ENCODE data around the gene HIVEP3.

The HIVEP3 gene

GRCh38 chr1:41488040-41488951 is 430.4 kb downstream of the HIVEP3 start:
- no peak for DNase-seq

- no peak for DNase-seq
These were observed 431.3 kb downstream of the HIVEP3 start for GRCh38 chr1:41487126-41488039.

DNA sequence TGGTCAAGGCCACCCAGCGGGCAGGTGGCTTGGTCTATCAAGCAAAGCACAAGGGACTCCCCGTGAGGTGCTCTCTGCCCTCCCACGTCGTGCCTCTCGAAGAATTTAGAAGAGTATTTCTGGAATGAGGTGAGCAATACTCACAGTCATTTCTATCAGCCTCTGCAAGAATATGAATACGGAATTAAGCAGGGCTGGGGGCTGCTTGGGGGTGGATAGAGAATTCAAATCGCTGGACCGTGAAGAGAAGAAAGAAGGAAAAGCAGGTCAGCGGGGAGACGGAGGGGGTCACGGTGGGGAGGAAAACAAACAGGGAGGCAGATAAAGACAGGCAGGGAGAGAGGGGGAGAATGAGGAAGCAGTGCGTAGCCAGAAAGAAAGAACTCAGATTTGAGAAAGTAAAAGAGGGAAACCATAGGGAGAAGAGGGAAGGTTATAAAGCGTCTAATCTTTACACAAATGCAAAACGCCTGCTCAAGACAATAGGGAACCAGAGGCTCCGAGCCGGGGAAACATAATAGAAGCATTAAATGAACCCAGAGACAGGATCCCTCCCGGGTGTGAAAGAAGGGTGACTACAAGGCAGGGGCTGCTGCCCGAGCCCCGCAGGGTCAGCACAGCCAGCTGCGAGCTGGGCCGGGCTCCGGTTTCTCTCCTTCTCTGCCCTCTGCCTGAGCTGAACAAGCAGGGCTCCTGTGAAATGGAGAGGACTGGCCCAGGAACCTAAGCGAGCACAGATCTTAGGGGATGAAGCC is 432.2 kb downstream of the HIVEP3 start:
- no peak for DNase-seq

DNA sequence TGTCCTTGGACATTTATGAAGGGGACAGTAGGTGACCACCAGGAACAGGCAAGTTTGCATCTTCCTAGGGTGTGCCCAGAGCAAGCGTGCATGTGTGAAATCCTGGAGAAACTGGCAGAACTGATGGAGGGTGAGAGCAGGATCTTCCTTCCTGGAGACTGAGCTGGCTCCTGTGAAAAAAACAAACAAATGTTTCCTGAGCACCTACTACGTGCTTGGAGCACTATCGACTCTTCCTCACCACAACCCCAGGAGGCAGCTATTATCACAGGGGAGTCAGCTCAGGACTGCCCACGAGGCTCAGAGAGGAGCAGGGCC is 432.7 kb downstream of the HIVEP3 start:
- no peak for DNase-seq

- no peak for DNase-seq
These were observed 433.1 kb downstream of the HIVEP3 start for GRCh38 chr1:41485605-41486004.

GRCh38 chr1:41484402-41485241 is 434.1 kb downstream of the HIVEP3 start, which contains the start of gene EDN2:
EDN2 (minus strand) TSS chr1:41484683; CDS start chr1:41484601, 82 bp downstream.
- DNase-seq: no peak

GRCh38 chr1:41483960-41484401 is 434.7 kb downstream of the HIVEP3 start:
- no peak for DNase-seq

- no peak for DNase-seq
These were observed 435.5 kb downstream of the HIVEP3 start for GRCh38 chr1:41483001-41483850.

- DNase-seq: no peak
These were observed 436.5 kb downstream of the HIVEP3 start for GRCh38 chr1:41482001-41482765.

DNA sequence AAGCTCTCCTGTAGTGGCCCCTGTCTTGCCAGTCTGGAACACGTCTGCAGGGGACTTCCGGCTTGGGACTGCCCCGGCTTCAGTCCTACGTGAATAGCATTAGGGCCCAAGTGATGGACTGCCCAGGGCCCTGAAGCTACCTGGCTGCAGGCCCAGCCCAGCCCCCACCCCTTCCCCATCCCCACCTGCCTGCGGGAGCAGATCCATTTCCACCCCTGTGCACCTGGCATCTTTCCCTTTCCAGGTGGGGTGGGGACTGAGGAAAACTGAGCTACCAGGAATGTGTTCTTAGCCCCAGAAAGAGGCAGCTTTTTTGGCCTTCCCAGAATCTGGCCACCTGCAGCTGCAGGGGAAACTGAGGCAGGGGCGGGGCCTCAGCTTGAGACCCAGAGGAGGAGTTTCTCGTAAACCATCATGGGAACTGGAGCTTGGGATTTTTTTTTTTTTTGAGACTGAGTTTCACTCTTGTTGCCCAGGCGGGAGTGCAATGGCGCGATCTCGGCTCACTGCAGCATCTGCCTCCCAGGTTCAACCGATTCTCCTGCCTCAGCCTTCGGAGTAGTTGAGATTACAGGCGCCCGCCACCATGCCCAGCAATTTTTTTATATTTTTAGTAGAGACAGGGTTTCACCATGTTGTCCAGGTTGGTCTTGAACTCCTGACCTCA is 437.5 kb downstream of the HIVEP3 start:
- no peak for DNase-seq

DNA sequence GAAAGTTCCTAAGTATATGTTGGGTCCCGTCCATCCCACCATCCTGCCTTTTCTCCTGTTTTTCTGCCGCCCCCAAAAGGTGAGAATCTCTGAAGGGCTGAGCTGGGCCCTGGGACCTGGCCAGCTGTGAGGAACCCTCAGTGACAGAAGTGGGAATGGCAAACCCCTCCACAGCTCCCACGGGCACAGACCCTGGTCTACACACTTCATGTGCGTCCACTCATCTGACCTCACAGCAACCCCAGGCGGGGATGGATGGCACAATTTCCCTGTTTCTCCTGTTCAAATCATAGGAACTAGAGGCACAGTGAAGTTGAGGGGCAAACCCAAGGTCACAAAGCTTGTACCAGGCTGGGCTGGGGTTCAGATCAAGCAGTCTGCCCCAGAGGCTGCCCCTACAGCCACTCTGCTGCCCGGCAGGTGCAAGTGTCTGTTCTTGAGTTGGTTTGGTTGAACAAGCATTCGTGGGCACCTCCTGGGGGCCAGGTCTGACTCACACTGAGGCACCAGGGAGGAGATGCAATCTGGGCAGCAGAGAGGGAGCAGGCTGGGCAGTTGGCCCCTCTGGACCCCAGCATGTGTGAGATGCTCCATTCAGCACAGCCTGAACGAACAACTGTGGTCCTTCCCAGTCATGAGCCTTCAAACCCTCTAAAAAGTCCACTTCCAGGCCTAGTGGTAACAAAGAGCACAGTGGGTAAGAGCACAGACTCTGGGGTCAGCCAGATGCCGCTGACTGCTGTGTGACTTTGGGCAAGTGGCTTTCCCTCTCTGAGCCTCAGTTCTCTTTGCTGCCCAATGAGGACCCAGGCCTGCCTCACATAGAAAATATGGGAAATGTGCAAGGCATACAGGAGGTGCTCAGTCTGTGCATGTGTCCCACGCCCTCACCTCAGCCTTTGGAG is 438.3 kb downstream of the HIVEP3 start:
- no peak for DNase-seq

DNA sequence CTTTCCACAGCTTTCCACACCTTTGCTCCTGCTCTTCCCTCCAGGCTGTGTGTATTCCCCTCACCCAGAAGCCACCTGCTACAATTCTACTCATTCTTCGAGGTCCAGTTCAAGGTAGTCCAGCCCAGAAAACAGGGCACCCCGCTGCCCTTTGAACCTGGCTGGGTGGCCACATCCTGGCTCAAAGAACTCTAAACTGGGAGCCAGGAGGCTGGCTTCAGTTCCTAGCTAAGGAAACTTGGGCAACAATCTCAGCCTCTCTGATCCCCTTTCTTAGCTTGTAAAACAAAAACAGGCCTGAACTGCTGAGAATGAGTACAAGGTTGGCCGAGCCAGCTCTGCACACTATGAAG is 438.9 kb downstream of the HIVEP3 start:
- DNase-seq: no peak

DNA sequence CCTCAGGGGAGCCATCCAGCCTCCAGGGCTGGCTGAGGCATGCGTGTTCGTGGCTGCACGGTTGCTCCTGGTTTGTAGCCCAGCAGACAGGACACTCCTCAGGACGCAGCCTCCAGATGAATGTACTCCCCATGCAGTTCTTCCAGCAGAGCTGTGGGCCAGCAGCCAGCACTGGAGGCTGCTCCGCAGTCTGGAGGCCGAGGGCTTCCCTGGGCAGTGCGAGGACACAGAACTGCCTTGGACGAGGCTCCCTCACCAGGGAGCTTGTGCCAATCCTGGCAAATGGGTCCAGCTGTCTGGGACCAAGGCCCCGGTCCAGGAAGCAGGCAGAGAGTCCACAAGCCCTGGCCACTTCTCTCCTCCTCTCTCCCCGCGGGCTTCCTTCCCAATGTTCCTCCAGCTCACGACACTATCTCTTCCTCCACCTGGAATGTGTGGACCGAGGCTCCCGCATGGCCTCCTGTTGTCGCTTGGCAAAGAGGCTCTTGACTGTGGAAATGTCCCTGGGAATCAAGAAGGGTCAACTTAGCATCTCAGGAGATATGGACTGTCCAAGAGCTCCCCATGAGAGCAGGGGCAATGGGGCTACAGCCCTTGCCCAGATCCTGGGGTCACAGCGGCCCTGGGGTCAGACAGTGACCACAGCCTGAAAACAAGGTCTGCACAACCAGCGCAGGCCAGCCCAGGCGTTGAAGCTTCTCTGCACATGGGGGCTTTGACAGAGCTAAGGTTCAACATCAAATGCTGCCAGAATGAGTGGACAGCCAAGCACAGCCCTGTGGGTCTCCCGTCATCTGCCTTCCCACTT is 439.5 kb downstream of the HIVEP3 start:
- no peak for DNase-seq

GRCh38 chr1:41478118-41478748 is 440.5 kb downstream of the HIVEP3 start:
- DNase-seq: no peak

DNA sequence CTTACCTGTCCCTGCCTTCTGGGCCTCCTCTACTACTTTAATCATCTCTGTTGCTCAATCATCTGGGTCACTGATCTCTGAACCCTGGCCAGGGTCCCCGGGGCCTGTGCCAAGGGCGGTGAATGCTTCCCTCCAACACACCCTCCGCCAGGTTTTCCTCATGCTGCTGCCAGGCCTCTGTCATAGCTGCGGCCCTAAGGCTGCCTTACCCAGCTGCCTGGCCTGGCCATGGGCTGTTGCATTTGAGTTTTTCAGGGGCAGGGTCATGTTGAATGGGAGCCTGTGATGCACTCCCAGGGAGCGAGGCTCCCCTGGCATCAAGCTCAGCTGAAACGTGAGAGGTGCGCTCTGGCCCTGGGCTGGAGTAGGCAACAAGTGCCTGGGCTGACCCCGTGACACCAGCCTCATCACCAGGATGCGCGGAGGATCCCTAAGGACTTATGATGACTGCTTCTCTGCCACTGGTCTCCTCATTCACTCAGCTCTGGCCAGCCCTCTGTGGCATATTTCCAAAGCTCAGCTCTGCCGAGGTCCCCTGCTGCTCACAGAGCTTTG is 441.8 kb downstream of the HIVEP3 start:
- DNase-seq: no peak

GRCh38 chr1:41475859-41476567 is 442.7 kb downstream of the HIVEP3 start:
- DNase-seq: no peak
